Measurements from ENCODE around the gene SIPA1L3.

SIPA1L3 gene

DNA sequence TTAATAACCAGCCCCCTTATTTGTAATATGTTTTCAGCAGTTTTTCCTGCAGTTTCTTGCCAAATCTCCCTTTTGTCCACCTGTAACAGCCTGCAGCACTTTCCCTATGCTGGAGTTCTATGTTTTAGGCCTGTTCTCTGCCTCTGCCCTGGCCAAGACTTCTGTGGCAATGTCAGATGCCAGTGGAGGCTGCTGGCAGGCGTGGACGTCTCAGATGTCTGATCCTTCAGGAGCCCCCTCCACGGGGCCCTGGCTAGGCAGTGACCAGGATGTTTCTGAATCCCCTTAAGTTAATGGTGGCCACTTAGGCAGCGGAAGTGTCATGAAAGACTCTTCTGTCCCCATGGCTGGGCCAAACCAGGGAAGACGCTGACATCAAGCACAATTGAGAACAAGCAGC lies 40.8 kb downstream of the SIPA1L3 start:
- Histone ChIP-seq H4K20me1 (ENCODE audit: insufficient read depth, low read length) (no peaks in the 10 kb centered on the region), H3K9ac (ENCODE audit: low read length) (no peak overlapping the region), H3K79me2 (ENCODE audit: low read length) (no peaks in the 10 kb centered on the region), H3K4me2 (ENCODE audit: low read depth, low read length) (no peak overlapping the region), H3K27ac (ENCODE audit: low read length) (no peak overlapping the region), H3K9me2 (replicated peaks; ENCODE audit: insufficient read depth, low read length) (no peaks in the 10 kb centered on the region), H3K27me3 (replicated peaks; ENCODE audit: insufficient read depth, low read length) (no peaks in the 10 kb centered on the region), H3K9me3 (replicated peaks; ENCODE audit: insufficient read depth, low read length) (no peaks in the 10 kb centered on the region), H3K36me3 (replicated peaks; ENCODE audit: insufficient read depth, low read length) (no peaks in the 10 kb centered on the region), H3K4me1 (ENCODE audit: low read length) (no peaks in the 10 kb centered on the region), H2AFZ (ENCODE audit: low read length) (no peak overlapping the region), H3F3A (ENCODE audit: insufficient read depth, low read length) (no peaks in the 10 kb centered on the region), H3K4me3 (ENCODE audit: low read length) (no peak overlapping the region)
- TF ChIP-seq, protein P1, sequence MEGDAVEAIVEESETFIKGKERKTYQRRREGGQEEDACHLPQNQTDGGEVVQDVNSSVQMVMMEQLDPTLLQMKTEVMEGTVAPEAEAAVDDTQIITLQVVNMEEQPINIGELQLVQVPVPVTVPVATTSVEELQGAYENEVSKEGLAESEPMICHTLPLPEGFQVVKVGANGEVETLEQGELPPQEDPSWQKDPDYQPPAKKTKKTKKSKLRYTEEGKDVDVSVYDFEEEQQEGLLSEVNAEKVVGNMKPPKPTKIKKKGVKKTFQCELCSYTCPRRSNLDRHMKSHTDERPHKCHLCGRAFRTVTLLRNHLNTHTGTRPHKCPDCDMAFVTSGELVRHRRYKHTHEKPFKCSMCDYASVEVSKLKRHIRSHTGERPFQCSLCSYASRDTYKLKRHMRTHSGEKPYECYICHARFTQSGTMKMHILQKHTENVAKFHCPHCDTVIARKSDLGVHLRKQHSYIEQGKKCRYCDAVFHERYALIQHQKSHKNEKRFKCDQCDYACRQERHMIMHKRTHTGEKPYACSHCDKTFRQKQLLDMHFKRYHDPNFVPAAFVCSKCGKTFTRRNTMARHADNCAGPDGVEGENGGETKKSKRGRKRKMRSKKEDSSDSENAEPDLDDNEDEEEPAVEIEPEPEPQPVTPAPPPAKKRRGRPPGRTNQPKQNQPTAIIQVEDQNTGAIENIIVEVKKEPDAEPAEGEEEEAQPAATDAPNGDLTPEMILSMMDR (IDR thresholded peaks at IDR 0.05; ENCODE audit: low read length): no peak
- TF ChIP-seq EZH2 (optimal IDR thresholded peaks at IDR 0.05; ENCODE audit: low read depth, low read length): no peak
- no peak for TF ChIP-seq EZH2phosphoT487 (IDR thresholded peaks at IDR 0.05; ENCODE audit: low read length)
- DNase-seq: no peak

DNA sequence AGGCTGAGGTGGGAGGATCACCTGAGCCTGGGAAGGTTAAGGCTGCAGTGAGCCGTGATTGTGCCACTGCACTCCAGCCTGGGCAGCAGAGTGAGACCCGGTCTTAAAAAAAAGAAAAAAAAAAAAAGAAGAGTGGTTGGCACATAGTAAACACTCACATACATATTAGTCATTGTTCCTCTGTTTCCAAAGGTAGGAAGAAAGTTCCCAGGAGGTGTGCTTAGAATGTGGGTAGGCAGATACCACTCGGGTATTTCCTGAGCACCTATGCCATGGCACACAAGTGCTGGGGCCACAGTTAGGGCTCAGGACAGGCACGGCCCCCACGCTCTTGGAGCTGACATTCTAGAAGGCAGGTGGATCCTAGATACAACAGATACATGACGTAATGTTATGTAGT lies 41.4 kb downstream of the SIPA1L3 start:
- no peak overlapping the region for H2AFZ ChIP-seq (ENCODE audit: low read length)
- no peaks in the 10 kb centered on the region for H3K79me2 ChIP-seq (ENCODE audit: low read length)
- H3K36me3 ChIP-seq (replicated peaks; ENCODE audit: insufficient read depth, low read length): no peaks in the 10 kb centered on the region
- H3K9ac ChIP-seq (ENCODE audit: low read length): no peak overlapping the region
- no peak overlapping the region for H3K4me3 ChIP-seq (ENCODE audit: low read length)
- no peaks in the 10 kb centered on the region for H3K27me3 ChIP-seq (replicated peaks; ENCODE audit: insufficient read depth, low read length)
- no peaks in the 10 kb centered on the region for H4K20me1 ChIP-seq (ENCODE audit: insufficient read depth, low read length)
- H3K27ac ChIP-seq (ENCODE audit: low read length): no peak overlapping the region
- H3K9me2 ChIP-seq (replicated peaks; ENCODE audit: insufficient read depth, low read length): no peaks in the 10 kb centered on the region
- H3F3A ChIP-seq (ENCODE audit: insufficient read depth, low read length): no peaks in the 10 kb centered on the region
- no peak overlapping the region for H3K4me2 ChIP-seq (ENCODE audit: low read depth, low read length)
- no peaks in the 10 kb centered on the region for H3K9me3 ChIP-seq (replicated peaks; ENCODE audit: insufficient read depth, low read length)
- H3K4me1 ChIP-seq (ENCODE audit: low read length): no peaks in the 10 kb centered on the region
- DNase-seq: no peak
- TF ChIP-seq EZH2 (optimal IDR thresholded peaks at IDR 0.05; ENCODE audit: low read depth, low read length): no peak
- no peak for TF ChIP-seq EZH2phosphoT487 (IDR thresholded peaks at IDR 0.05; ENCODE audit: low read length)
- TF ChIP-seq, protein P1 (IDR thresholded peaks at IDR 0.05; ENCODE audit: low read length): no peak

DNA sequence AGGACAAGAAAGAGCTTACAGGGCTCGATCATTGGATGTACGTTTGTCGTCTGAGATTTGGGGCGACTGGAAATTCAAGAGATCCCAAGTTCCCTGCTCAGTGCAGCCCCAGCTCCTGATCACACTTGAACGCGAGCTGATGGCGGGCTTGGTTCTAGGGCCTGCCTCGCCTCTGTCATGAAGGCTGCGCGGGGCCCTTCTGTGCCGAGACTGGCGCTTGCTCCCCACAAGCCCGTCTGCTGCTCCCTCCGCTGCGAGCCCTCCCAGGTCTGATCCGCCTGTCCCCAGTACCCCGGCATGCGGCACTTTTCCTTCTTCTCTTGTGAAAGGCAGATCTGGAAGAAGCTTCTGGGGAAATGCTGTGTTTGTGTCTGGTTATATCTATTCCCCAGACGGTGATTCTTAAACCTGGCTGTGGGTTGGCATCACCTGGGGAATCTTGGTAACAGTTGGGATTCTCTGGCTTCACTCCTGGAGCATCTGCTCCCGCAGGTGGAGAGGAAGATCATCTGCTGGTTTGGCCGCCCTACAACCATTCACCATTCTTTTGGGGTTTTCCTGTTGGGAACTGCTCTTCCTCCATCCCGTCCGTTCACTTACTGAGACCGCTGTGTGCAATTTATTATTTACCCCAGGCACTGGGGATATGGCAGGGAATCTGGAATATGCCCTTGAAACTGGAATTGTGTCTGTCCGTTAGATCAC lies 43.6 kb downstream of the SIPA1L3 start:
- no peak for TF ChIP-seq EZH2 (optimal IDR thresholded peaks at IDR 0.05; ENCODE audit: low read depth, low read length)
- TF ChIP-seq EZH2phosphoT487 (IDR thresholded peaks at IDR 0.05; ENCODE audit: low read length): no peak
- TF ChIP-seq, protein P1 (IDR thresholded peaks at IDR 0.05; ENCODE audit: low read length): no peak
- DNase-seq: no peak
- Histone ChIP-seq H3K4me1 (ENCODE audit: low read length) (no peaks in the 10 kb centered on the region), H3K27ac (ENCODE audit: low read length) (no peak overlapping the region), H3K4me2 (ENCODE audit: low read depth, low read length) (no peak overlapping the region), H3K79me2 (ENCODE audit: low read length) (no peaks in the 10 kb centered on the region), H3K4me3 (ENCODE audit: low read length) (no peak overlapping the region), H3K36me3 (replicated peaks; ENCODE audit: insufficient read depth, low read length) (no peaks in the 10 kb centered on the region), H3K27me3 (replicated peaks; ENCODE audit: insufficient read depth, low read length) (no peaks in the 10 kb centered on the region), H3K9ac (ENCODE audit: low read length) (no peak overlapping the region), H3K9me3 (replicated peaks; ENCODE audit: insufficient read depth, low read length) (no peaks in the 10 kb centered on the region), H2AFZ (ENCODE audit: low read length) (no peak overlapping the region), H3K9me2 (replicated peaks; ENCODE audit: insufficient read depth, low read length) (no peaks in the 10 kb centered on the region), H3F3A (ENCODE audit: insufficient read depth, low read length) (no peaks in the 10 kb centered on the region), H4K20me1 (ENCODE audit: insufficient read depth, low read length) (no peaks in the 10 kb centered on the region)
